GM23338 (cell line): ENCODE data around the gene FAF1. TPM values are rescaled to one million over a fixed set of nuclear protein-coding genes. Genes with fewer than 3 reads are reported as not detected.

Experiments
- ATAC-seq: fragments of 200-7000 bp; cut with Tn5 transposase; 3 replicates; pipeline ENCODE4 v1.9.1; 2020
- DNase-seq: peaks from one replicate; pipeline ENCODE4 v3.0.0-alpha.2; 2015; ENCODE audit warnings: low spot score
- H2AFZ ChIP-seq: fragments of 200-600 bp; sonication (generic); 2 replicates; pipeline ENCODE4 v1.8.0; 2016; ENCODE audit warnings: antibody characterized with exemption, mild to moderate bottlenecking, moderate library complexity
- H3F3A ChIP-seq: fragments of 200-600 bp; sonication (generic); replicated peaks from 2 replicates; pipeline ENCODE4 v1.8.0; 2017; ENCODE audit warnings: antibody characterized with exemption, mixed run types, low read depth
- H3K27ac ChIP-seq: fragments of 200-600 bp; sonication (generic); 2 replicates; pipeline ENCODE4 v1.6.1; 2016; ENCODE audit warnings: low read depth
- H3K27me3 ChIP-seq: fragments of 200-600 bp; sonication (generic); 2 replicates; pipeline ENCODE4 v1.8.0; 2016; ENCODE audit warnings: mild to moderate bottlenecking, mixed run types, moderate library complexity; ENCODE audit not compliant: insufficient read depth
- H3K36me3 ChIP-seq: fragments of 200-600 bp; sonication (generic); 2 replicates; pipeline ENCODE4 v1.8.0; 2016; ENCODE audit warnings: mild to moderate bottlenecking; ENCODE audit not compliant: insufficient read depth
- H3K4me1 ChIP-seq: fragments of 200-600 bp; sonication (generic); 2 replicates; pipeline ENCODE4 v1.8.0; 2016; ENCODE audit warnings: mild to moderate bottlenecking, moderate library complexity; ENCODE audit not compliant: insufficient read depth
- H3K4me2 ChIP-seq: fragments of 200-600 bp; sonication (generic); 2 replicates; pipeline ENCODE4 v1.7.1; 2017; ENCODE audit warnings: mixed run types
- H3K4me3 ChIP-seq: fragments of 200-600 bp; sonication (generic); 2 replicates; pipeline ENCODE4 v1.6.1; 2016; ENCODE audit warnings: mixed run types
- H3K79me2 ChIP-seq: fragments of 200-600 bp; sonication (generic); replicated peaks from 2 replicates; pipeline ENCODE4 v1.8.0; 2017; ENCODE audit warnings: mild to moderate bottlenecking; ENCODE audit not compliant: insufficient read depth
- H3K9me2 ChIP-seq: fragments of 200-600 bp; sonication (generic); 2 replicates; pipeline ENCODE4 v1.8.0; 2017; ENCODE audit not compliant: insufficient read depth
- H4K20me1 ChIP-seq: fragments of 200-600 bp; sonication (generic); replicated peaks from 2 replicates; pipeline ENCODE4 v1.8.0; 2017; ENCODE audit warnings: mild to moderate bottlenecking; ENCODE audit not compliant: insufficient read depth
- H3K27ac Mint-ChIP-seq: 2 replicates; pipeline ENCODE4 v1.8.0; 2020; ENCODE audit warnings: inconsistent platforms, mild to moderate bottlenecking, moderate library complexity, mixed read lengths
- H3K27me3 Mint-ChIP-seq: 3 replicates; pipeline ENCODE4 v1.8.0; 2022; ENCODE audit warnings: low read depth, mild to moderate bottlenecking, moderate library complexity, mixed read lengths, inconsistent platforms; ENCODE audit not compliant: insufficient read depth, poor library complexity
- H3K36me3 Mint-ChIP-seq: 3 replicates; pipeline ENCODE4 v1.8.0; 2021; ENCODE audit warnings: low read depth, mild to moderate bottlenecking, inconsistent platforms, moderate library complexity, mixed read lengths
- H3K4me1 Mint-ChIP-seq: 3 replicates; pipeline ENCODE4 v1.8.0; 2020; ENCODE audit warnings: mild to moderate bottlenecking, inconsistent platforms, mixed read lengths
- H3K4me3 Mint-ChIP-seq: 3 replicates; pipeline ENCODE4 v1.8.0; 2021; ENCODE audit warnings: moderate library complexity, mild to moderate bottlenecking, inconsistent platforms, mixed read lengths
- H3K9me3 Mint-ChIP-seq: 3 replicates; pipeline ENCODE4 v1.8.0; 2020; ENCODE audit warnings: moderate library complexity, mild to moderate bottlenecking, inconsistent platforms, mixed read lengths
- CREB1 ChIP-seq: fragments of 250-450 bp; sonication (Bioruptor Pico); IDR thresholded peaks from 2 replicates; pipeline ENCODE4 v1.5.0; 2020; ENCODE audit warnings: low read depth, mild to moderate bottlenecking, moderate library complexity
- ETS1 ChIP-seq: IDR thresholded peaks from 2 replicates; pipeline ENCODE4 v1.6.1; 2016; ENCODE audit warnings: antibody characterized with exemption
- EZH2 ChIP-seq: fragments of 200-600 bp; sonication (generic); IDR thresholded peaks from one replicate; pipeline ENCODE4 v1.8.0; 2017; ENCODE audit warnings: antibody characterized with exemption, mild to moderate bottlenecking, low read depth; ENCODE audit not compliant: unreplicated experiment
- EZH2phosphoT487 ChIP-seq: fragments of 200-600 bp; sonication (generic); IDR thresholded peaks from one replicate; pipeline ENCODE4 v1.8.1; 2018; ENCODE audit warnings: antibody characterized with exemption; ENCODE audit not compliant: unreplicated experiment
- JUNB ChIP-seq: IDR thresholded peaks from one replicate; pipeline ENCODE4 v1.6.1; 2016; ENCODE audit warnings: antibody characterized with exemption; ENCODE audit not compliant: unreplicated experiment
- NANOG ChIP-seq: IDR thresholded peaks from 2 replicates; pipeline ENCODE4 v1.6.1; 2016; ENCODE audit warnings: antibody characterized with exemption, borderline replicate concordance
- POLR2AphosphoS5 ChIP-seq: IDR thresholded peaks from 2 replicates; pipeline ENCODE4 v1.6.1; 2016; ENCODE audit warnings: antibody characterized with exemption, low read depth
- REST ChIP-seq: IDR thresholded peaks from one replicate; pipeline ENCODE4 v1.6.1; 2018; ENCODE audit warnings: antibody characterized with exemption; ENCODE audit not compliant: unreplicated experiment
- STAT1 ChIP-seq: IDR thresholded peaks from one replicate; pipeline ENCODE4 v1.6.1; 2016; ENCODE audit warnings: antibody characterized with exemption; ENCODE audit not compliant: unreplicated experiment
- ZNF114 ChIP-seq: fragments of 250-450 bp; sonication (Bioruptor Pico); IDR thresholded peaks from 2 replicates; pipeline ENCODE4 v1.5.0; 2020; ENCODE audit warnings: mild to moderate bottlenecking, moderate library complexity
- ZNF331 ChIP-seq: fragments of 250-450 bp; sonication (Bioruptor Pico); IDR thresholded peaks from 2 replicates; pipeline ENCODE4 v1.5.0; 2020; ENCODE audit warnings: low read depth, mild to moderate bottlenecking, moderate library complexity
- polyA plus RNA-seq: library from polyadenylated mRNA; unstranded; fragments of >200 nt; fragmentation: Nextera tagmentation; extraction: Ambion mirVana; gene quantifications from 2 replicates; pipeline ENCODE4 v1.2.1, GENCODE V29; 2016
- total RNA-seq: library from RNA; depleted of rRNA; stranded (reverse); fragments of >200 nt; shearing (Covaris generic); gene quantifications from 2 replicates; pipeline ENCODE4 v1.2.3, GENCODE V29; 2014
- TF ChIP-seq, protein P1 (sequence below), 2 experiments: fragments of 200-600 bp in 1 of 2; sonication (generic) in 1 of 2; conservative IDR thresholded peaks; 2 replicates each; pipeline versions ENCODE4 v1.5.1 to v1.6.1; 2016 to 2017; ENCODE audit warnings: antibody characterized with exemption in 2 of 2, low read depth in 2 of 2, mild to moderate bottlenecking in 2 of 2, moderate library complexity in 1 of 2

The FAF1 gene
- total and polyA plus RNA-seq, 2 experiments from 2014 or later = 24.1 to 53.2 TPM

DNA sequence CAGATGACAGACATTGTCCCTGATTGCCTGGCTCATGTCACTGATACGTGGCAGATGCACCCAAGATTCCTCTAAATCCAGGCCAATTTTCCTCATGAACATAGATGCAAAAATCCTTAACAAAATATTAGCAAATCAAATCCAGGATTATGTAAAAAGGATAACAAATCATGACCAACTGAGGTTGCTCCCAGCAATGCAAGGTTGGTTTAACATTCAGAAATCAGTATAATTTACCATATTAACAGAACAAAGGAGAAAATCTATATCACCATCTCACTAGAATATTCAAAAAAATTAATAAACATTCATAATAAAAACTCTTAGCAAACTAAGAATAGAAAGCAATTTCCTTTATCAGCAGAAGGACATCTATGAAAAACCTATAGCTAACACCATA, 39.7 kb downstream of the FAF1 start (continued):
- TF ChIP-seq REST (no peak), EZH2phosphoT487 (no peak), JUNB (no peak), STAT1 (no peak), ZNF331 (CRISPR knock-in tag) (no peak), CREB1 (CRISPR knock-in tag) (no peak), POLR2AphosphoS5 (no peak), EZH2 (no peak), NANOG (no peak)
- TF ChIP-seq, protein P1, sequence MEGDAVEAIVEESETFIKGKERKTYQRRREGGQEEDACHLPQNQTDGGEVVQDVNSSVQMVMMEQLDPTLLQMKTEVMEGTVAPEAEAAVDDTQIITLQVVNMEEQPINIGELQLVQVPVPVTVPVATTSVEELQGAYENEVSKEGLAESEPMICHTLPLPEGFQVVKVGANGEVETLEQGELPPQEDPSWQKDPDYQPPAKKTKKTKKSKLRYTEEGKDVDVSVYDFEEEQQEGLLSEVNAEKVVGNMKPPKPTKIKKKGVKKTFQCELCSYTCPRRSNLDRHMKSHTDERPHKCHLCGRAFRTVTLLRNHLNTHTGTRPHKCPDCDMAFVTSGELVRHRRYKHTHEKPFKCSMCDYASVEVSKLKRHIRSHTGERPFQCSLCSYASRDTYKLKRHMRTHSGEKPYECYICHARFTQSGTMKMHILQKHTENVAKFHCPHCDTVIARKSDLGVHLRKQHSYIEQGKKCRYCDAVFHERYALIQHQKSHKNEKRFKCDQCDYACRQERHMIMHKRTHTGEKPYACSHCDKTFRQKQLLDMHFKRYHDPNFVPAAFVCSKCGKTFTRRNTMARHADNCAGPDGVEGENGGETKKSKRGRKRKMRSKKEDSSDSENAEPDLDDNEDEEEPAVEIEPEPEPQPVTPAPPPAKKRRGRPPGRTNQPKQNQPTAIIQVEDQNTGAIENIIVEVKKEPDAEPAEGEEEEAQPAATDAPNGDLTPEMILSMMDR (conservative IDR thresholded peaks at IDR 0.05; ENCODE audit: low read depth in 2 of 2) = no peak

DNA sequence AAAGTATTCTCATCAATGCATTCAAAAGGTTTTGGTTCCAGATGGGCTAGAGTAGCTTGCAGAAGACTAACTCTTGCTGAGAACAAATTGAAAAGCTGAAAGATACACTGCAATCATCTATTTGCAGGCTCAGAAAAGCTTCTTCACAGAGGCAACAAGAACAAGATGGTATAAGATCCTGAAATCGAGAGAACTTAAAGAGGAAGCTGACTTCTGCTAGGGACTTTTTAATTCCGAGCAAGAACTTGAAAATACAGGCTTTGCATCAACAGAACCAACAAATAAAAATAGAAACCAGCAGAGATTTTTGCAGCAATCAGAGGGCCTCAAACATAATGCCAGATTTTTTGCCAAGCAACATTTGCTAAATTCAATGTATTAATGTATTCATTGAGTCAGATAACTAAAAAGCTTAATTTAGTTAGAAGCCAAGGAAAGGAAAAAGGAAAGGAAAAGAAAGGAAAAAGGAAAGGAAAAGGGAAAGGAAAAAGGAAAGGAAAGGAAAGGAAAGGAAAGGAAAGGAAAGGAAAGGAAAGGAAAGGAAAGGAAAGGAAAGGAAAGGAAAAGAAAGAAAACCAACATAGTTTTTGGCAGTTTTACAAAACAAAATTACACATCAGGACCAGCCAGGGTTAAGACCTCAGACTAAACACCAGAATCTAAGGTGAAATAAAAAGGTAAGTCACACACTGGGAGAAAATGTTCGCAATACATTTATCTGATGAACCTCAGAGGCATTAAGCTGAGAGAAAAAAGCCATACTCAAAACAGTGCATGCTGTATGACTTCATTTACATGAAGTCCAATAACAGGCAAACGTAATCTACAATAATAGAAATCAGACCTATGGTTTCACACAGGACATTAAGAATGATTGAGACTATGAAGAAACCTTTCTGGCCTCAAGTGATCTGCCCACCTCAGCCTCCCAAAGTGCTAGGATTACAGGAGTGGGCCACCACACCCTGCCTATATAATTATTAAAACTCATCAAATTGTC, 42.6 kb downstream of the FAF1 start:
- no peak overlapping the region for H3K27ac Mint-ChIP-seq
- peaks cover 82% of the 10 kb centered on the region for H3K79me2 ChIP-seq
- H3K27me3 Mint-ChIP-seq = peaks cover 4% of the 10 kb centered on the region
- no peaks in the 10 kb centered on the region for H3K9me3 Mint-ChIP-seq
- H3K36me3 Mint-ChIP-seq = no peaks in the 10 kb centered on the region
- H3K9me2 ChIP-seq = no peaks in the 10 kb centered on the region
- no peaks in the 10 kb centered on the region for H3F3A ChIP-seq
- H3K27ac ChIP-seq = 0 out of 2 replicates have a peak overlapping the region, but pooled peaks have one; percentile 41
- no peaks in the 10 kb centered on the region for H3K27me3 ChIP-seq
- no peaks in the 10 kb centered on the region for H3K36me3 ChIP-seq
- H3K4me1 Mint-ChIP-seq = peaks cover 3% of the 10 kb centered on the region; the same call in 1 of the 3 replicates
- H3K4me3 ChIP-seq = no peak overlapping the region
- H3K4me3 Mint-ChIP-seq = no peak overlapping the region
- peaks cover 6% of the 10 kb centered on the region for H4K20me1 ChIP-seq
- H2AFZ ChIP-seq = no peak overlapping the region
- DNase-seq = no peak
- no peaks in the 10 kb centered on the region for H3K4me1 ChIP-seq
- no peak overlapping the region for H3K4me2 ChIP-seq
- no peak for ATAC-seq
- no peak for TF ChIP-seq STAT1
- TF ChIP-seq EZH2 = no peak
- no peak for TF ChIP-seq EZH2phosphoT487
- no peak for TF ChIP-seq ZNF114 (CRISPR knock-in tag)
- TF ChIP-seq, protein P1 (conservative IDR thresholded peaks at IDR 0.05; ENCODE audit: low read depth in 2 of 2) = no peak
- TF ChIP-seq CREB1 (CRISPR knock-in tag) = no peak
- TF ChIP-seq ETS1 = no peak
- no peak for TF ChIP-seq POLR2AphosphoS5
- TF ChIP-seq JUNB = no peak
